NCI-H524 (cell line): ENCODE measurements around the gene ADK.
"Not testable (repeated sequence)": the region's sequence is repeated elsewhere in the genome, so short reads cannot be mapped to it uniquely, and the experiment has no call there.

Experiments
- DNase-seq, 2 experiments: peaks; one replicate each; lab custom pipeline; 2025; lab: John Stamatoyannopoulos, UW

Gene ADK

DNA sequence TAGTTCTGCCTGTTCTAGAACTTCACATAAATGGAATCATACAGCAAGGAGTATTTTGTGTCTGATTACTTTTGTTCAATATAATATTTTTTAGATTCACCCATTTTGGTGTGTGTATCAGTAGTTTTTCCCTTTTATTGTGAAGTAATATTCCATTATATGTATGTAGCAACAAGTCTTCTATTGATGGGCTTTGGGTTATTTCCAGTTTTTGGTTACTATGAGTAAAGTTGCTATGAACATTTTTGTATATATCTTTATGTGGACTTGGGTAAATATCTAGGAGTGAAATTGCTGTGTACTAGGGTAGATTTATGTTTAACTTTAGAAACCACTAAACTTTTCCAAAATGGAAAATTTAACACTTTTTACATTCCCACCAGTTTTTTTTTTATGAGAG is 35.7 kb downstream of the ADK start:
- no peak for DNase-seq

DNA sequence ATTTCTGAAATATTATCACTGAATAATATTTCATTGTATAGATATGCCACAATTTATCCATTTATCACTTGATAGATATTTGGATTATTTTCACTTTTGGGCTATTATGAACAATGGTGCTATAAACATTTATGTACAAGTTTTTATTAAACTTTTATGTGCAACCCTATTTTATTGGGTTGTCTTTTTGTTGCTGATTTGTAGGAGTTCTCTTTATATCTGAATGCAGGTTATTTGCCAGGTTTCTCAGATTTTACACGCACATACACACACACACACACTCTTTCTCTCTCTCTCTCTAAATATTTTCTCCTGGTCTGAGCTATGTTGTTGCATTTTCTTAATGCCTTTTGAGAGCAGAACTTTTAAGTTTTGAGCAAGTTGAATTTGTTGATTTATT is 36.2 kb downstream of the ADK start:
- DNase-seq, result no peak

DNA sequence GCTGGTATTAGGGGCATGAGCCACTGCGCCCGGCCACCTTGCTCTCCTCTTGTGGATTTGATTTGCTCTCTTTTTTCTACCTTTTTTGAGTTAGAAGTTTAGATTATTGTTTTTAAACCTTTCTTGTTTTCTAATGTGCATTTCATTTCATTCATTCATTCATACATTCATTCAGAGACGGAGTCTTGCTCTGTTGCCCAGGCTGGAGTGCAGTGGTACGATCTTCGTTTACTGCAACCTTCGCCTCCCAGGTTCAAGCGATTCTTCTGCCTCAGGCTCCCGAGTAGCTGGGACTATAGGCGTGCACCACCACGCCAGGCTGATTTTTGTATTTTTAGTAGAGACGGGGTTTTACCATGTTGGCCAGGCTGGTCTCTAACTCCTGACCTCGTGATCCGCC is 37.6 kb downstream of the ADK start:
- DNase-seq, result not testable (repeated sequence)

DNA sequence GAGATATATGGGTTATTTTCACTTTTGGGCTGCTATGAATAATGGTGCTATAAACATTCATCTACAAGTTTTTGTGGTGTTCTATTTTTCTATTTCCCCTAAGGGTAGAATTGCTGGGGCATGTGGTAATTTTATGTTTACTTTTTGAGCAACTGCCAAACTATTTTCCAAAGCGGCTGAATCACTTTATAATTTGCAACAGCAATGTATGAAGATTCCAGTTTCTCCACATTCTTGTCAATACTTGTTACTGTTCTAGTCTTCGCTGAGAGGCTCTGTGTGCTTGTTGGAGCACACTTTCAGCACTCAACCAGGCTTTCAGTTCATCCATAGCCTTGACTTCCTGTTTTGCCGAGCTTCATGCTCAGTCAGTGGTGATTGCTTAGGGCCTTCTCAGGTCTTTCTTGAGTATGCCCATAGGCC is 39.0 kb downstream of the ADK start:
- DNase-seq, result no peak

DNA sequence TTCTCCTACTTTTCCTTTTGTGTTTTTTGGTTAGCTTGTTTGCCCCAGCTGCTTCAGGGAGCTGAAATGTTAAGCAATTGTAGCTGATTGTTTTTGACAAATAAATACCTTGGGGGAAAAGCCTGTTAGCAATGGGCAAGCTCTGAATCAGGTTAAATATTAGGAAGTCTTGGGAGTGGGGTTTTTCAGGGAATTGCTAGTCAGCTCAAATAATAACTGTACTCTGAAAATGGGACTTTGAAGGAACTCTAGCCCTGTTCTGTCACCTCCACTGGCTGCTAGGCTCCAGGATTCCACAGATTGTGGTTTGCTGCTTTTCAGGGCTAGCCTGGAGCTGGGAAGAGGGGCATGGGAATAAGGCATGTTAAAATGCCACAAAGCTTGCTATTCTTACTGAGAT is 39.5 kb downstream of the ADK start:
- no peak for DNase-seq

DNA sequence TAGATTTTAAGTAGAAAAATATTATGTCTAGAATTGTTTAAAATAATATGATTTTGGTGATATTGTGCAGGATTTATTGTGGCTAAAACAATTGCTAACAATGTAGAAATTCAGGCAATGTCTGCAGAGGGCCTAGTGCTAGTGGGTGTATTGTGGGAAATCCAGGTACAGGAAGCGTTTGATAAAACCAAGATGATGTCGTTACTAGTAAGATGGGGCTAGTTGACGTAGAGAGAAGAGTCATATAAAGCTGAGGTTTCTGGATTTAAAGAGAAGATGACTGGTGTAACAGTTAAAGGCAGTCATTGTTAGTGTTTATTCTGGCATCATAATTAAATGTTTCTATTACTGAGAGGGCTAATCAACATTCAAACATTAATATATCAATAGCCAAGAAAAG is 43.5 kb downstream of the ADK start:
- DNase-seq, result no peak

DNA sequence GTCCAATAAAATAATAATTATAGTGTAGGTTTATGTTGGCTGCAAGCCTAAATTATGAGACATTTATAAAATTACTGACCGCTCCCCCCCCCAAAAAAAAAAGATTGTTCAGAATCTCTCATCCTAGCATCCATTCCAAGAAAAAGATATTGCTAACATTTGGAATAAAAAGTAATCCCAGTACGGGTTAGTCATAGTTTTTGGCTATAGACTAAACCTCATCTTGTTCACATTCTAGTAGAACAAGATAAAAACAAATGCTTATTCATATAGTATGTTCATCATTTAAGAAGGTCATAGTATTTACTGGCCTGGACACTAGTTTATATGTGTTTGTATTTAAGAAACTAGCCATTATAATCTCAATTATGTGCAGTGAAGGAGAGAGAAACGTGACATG is 44.0 kb downstream of the ADK start:
- no peak for DNase-seq

DNA sequence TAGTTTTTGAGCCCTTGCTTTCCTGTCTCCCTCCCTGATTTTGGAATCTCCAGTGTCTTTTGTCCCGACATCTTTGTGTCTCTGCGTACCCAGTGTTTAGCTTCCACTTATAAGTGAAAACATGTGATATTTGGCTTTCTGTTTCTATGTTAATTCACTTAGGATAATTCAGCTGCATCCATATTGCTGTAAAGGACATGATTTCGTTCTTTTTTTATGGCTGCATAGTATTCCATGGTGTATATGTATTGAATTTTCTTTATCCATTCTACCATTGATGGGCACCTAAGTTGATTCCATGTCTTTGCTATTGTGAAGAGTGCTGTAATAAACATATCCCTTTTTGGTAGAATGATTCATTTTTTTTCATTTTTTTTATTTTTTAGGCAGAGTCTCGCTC is 48.3 kb downstream of the ADK start:
- DNase-seq, result no peak

DNA sequence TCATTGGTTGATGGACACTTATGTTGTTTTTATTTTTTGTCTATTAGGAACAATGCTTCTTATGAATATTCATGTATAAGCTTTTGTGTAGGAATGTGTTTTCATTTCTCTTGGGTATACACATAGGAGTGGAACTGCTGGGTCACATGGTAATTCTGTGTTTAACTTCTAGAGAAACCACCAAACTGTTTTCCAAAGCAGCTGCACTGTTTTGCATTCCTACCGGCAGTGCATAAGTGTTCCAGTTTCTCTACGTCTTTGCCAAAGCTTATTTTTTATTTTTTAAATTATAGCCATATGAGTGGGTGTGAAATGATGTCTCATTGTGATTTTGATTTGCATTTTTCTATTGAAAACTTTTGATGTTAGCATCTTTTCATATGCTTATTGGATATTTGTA is 51.3 kb downstream of the ADK start:
- no peak for DNase-seq

DNA sequence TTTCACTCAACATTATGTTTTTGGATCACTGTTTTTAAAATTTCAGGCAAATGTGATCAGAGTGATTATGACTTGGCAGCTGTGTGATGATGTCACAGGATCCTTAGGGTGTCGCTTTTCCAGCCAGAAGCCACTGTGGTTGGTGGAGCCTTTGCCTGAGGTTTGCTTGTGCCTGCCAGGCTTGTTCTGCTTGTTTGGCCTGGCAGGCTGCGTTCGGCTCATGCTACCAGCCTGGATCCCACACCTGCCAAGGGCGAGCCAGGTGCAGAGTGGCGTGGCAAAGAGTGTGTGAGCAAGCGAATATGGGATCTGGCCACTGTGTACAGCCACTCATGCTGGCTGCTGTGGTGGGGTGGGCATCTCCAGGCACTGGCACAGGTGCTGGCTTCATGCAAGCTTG is 55.7 kb downstream of the ADK start:
- no peak for DNase-seq

DNA sequence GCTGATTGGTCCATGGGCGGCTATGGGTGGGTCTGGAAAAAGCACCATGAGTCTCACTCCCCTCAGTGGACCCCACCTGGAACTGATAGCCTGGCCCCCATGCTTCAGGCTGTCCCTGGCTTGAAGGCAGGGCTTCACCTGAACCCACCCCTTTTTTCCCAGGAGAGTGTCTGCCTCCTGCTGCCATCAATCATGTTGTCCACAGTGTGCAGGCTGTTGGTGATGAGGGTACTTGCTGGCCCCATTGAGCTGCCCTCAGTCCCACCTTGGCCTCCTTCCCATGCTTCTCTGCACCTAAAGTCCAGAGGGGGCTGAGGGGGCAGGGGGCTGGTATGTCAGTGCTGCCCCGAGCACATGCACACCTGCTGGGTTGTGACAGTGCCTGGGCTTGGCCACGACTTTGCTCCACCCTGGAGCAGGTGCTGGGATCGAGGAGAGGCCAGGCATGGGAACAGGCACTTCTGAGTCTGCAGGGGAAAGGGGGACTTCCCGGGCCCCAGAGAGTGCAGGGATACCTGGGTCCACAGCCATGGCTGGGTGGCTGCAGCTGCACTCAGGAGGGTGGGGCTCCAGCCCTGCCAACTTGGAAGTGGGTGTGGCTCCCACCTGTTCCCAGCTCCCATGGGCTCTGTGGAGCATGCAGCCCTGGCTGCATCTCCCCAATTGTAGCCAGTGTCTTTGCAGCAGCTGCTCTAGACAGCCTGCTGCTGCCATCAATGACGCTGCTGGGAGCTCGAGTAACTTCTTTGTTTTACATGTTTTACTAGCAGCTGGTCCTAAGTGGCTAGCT is 56.9 kb downstream of the ADK start:
- DNase-seq, result peak in 1 of 2 experiments; percentile 56

DNA sequence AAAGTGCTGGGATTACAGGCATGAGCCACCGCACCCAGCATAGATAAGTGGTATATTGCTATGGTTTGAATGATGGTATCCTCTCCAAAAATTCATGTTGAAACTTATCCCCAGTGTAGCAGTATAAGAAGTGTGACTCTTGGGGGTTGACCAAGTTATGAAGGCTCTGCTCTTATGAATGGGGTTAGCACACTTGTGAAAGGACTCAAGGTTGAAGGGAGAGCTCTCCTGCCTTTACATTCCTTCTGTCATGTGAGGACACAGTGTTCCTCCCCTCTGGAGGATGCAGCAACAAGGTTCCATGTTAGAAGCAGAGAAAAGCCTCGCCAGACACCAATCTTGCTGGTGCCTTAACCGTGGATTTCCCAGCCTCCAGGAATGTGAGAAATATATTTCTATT is 58.0 kb downstream of the ADK start:
- DNase-seq, result no peak

DNA sequence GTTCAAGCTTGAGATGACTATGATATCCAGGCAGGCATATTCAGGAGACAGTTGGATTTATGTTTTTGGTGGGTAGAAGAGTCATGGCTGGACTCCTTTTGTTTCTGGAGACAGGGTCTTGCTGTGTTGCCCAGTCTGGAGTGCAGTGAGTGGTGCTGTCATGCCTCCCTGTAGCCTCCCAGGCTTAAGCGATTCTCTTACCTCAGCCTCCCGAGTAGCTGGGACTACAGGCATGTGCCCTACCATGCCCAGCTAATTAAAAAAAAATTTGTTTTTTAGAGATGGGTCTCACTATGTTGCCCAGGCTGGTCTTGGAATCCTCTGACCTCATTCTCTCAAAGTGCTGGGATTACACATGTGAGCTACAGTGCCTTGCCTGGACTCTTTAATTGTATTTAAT is 62.0 kb downstream of the ADK start:
- no peak for DNase-seq

DNA sequence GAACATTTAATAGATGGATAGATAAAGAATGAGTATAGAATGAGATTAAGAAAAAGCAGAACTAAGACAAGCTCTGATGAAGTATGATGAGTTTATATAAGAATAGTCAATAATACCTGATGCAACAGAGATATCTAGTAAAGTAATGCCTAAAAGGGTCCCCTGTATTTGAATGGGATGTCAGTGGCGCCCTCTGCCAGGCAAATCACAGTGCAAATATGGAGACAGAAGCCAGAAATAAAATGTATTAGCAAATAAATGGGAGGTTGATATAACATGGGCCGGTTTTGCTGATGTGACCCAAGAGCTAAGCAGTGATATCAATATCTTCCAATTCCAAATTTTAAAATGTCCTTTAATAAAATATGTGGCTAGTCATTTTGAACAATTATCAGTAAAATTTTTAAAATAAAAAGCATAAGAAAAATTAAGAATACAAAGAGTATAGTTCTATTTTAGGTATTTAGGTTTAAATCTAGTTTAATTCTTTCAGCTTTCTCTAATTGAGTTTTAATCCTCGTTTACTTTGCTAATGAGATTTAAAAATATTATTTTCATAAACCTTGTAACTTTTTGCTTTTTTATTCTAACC is 62.6 kb downstream of the ADK start:
- DNase-seq, result peak in 1 of 2 experiments; percentile 14

DNA sequence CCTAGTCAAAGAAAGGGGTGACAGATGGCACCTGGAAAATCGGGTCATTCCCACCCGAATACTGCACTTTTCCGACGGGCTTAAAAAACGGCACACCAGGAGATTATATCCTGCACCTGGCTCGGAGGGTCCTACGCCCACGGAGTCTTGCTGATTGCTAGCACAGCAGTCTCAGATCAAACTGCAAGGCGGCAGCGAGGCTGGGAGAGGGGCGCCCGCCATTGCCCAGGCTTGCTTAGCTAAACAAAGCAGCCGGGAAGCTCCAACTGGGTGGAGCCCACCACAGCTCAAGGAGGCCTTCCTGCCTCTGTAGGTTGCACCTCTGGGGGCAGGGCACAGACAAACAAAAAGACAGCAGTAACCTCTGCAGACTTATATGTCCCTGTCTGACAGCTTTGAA is 66.1 kb downstream of the ADK start:
- not testable (repeated sequence) for DNase-seq

DNA sequence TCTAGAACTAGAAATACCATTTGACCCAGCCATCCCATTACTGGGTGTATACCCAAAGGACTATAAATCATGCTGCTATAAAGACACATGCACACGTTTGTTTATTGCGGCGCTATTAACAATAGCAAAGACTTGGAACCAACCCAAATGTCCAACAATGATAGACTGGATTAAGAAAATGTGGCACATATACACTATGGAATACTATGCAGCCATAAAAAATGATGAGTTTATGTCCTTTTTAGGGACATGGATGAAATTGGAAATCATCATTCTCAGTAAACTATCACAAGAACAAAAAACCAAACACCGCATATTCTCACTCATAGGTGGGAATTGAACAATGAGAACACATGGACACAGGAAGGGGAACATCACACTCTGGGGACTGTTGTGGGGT is 71.4 kb downstream of the ADK start:
- not testable (repeated sequence) for DNase-seq

DNA sequence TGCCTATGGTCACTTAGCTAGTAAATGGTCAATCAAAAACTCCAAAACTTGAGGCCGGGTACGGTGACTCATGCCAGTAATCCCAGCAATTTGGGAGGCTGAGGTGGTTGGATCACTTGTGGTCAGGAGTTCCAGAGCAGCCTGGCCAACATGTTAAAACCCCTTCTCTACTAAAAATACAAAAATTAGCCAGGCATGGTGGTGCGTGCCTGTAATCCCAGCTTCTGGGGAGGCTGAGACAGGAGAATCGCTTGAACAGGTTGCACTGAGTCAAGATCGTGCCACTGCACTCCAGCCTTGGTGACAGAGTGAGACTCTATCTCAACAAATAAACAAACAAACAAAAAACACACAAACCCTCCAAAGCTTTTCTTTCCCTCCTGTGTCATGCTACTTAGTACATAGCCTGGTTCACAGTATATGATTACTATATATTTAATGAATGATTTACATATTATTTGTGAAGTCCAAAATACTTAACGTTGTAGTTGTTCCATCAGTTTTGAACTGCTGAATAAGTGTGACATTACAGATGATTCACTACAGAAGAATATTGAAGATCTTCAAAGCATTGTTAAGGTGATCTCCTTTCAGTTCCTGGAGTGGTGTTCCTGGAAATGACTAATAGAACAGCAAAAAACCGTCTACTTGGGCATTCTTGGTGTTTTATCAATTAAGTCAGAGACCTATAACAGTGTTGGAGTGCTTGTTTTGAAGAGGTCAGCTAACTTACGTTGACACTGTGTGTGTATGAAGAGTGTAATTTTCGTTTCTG is 72.9 kb downstream of the ADK start:
- no peak for DNase-seq

DNA sequence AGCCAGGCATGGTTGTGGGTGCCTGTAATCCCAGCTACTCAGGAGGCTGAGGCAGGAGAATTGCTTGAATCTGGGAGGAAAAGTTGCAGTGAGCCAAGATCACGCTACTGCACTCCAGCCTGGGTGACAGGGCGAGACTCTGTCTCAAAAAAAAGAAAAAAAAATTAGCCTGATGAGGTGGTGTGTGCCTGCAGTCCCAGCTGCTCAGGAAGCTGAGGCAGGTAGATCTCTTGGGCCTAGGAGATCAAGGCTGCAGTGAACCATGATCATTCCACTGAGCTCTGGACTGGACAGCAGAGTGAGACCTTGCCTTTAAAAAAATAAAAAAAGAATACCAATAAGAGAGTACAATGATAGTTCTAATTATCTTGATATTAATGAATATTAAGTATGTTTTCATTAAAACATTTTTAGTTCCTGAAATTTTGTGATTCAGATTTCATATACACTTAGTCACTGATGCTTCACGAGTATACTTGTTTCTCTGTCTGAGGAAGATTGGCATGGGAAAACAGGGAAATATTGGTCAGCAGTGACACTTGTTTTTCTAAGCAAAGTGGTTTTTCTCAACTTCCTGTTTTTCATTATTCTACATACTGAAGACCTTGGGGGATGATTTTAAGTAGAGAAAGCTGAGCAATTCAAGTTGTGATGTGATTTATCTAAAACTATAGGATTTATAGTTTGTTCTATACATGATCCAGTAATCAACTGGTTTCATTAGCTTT is 76.8 kb downstream of the ADK start:
- DNase-seq, result no peak

DNA sequence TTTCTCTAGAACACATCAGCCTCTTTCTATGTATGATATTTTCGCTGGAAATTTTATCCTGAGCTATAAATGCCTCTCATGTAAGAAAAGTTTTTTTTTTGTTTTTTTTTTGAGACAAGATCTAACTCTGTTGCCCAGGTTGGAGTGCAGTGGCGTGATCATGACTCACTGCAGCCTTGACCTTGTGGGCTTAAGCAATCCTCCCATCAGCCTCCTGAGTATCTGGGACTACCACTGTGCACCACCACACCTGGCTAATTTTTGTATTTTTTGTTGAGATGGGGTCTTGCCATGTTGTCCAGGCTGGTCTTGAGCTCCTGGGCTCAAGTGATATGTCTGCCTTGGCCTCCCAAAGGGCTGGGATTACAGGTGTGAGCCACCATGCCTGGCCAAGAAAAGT is 80.4 kb downstream of the ADK start:
- no peak for DNase-seq

DNA sequence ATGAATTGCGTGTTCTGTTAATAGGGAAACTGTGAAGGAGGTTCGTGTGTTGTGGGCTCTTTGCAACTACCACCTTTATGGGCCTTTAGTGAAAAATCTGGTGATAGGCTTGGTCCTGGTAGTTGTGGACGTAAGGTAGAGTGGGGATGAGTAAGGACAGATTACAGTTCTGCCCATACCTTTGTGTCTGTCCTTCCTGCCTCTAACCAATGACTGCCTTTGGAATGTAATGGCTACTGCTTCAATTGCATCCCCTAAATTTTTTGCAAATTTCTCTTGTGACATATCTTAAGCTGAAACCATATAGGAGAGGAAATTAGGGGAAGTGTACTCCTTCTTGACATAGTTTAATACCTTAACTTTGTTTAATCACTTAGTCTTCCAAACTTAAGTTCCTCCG is 82.3 kb downstream of the ADK start:
- no peak for DNase-seq

DNA sequence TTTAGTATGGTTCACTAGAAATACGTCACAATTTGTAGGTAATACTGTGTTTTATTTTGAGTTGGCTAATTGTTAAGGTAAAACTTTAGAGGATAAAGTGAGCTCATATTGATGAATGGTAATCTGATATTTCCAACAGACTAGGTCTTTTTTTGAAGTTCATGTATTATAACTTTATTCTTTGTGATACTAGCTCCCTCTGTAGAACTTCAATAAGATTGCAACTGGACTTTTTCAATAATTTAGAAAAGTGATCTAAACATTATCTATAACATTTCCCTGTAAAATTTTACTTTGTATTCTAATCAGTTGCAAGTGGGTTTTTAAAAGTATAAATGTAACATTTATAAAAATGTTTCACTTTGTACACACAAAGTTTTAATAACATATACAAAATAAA is 83.5 kb downstream of the ADK start:
- DNase-seq, result no peak

DNA sequence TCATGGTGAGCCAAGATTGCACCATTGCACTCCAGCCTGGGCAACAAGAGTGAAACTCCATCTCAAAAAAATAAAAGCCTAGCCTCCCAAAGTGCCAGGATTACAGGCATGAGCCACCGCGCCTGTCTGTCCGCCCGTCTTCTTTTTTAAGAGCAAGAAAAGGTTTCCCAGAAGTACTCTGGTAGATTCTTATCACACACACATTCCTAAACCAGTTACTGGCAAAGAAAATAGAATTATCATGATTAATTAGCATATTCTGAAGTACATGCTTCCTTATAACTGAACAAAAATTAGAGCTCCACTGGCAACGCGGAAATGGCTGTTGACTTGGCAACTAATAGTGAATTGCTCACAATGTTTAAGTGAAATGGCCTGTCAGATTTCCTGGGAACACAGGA is 87.0 kb downstream of the ADK start:
- DNase-seq, result no peak

DNA sequence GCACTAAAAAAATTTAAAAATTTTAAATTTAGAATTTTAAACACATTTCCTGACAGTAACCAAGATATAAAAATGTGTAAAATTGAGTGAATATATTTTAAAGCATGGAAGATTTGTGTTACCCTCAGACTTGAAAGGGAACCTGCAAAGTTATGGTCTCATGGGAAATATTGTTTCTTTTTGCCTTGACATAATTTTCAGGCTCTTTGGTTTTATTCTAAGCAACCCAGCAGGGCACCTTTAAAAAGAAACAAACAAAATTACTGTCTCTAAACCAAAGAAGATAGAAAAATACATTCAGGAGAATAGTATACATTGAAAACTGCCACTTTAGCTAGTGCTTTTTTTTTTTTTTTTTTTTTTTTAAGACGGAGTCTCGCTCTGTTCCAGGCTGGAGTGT is 87.5 kb downstream of the ADK start:
- no peak for DNase-seq
